NCI-H226 (cell line): ENCODE measurements around the gene PRDX1.
A peak's percentile ranks its signal among the peaks of the same experiment; 100 is the strongest.

Source experiments
- DNase-seq: peaks from one replicate; pipeline ENCODE4 v3.0.0-alpha.2; 2015

PRDX1 gene

DNA sequence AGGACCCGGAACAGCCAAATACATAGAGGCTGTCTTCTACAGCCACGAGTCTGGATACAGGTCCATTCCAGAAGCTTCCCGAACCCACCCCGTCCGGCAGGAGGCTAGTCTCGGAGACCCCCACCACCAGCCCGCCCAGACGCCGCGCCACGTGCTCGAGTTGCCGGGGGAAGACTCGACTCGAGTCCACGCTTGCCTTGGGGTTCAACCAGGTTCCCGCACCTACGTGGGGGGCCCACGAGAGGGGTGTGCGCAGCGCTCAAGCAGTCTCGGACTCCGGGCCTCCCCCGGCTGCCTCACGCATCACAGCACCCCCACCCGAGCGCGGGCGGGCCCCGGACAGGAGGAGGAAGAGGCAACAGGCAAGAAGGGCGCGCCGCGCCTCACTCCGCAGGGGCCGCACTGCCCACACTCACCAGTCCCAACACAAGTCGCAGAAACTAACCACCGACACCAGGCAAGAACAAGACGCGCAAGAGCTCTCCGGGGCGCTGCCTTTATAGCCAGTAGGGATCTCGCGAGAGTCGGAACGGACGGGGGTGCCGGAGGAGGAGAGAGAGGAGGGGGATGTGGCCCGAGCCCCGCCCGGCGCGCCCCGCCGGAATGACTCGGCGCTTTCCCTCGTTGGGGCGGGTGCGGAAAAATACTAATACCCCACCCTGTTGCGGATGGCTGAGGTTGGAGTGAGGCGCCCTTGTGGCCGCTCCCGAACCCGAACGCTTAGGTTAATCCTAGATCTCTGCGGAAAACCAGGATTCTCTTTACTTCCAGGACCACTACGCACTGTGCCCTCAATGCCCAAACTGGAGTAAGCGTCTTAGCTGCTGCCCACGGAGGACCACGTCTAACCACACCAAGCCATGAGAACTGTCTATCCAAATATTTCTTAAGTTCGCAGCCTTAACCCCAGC is at the start of gene PRDX1:
Gene PRDX1 (minus strand): TSS at position 472 of the 911 bp plus-strand sequence. CDS start 2,841 bp downstream, outside the sequence.
- DNase-seq, result peak; percentile 86

DNA sequence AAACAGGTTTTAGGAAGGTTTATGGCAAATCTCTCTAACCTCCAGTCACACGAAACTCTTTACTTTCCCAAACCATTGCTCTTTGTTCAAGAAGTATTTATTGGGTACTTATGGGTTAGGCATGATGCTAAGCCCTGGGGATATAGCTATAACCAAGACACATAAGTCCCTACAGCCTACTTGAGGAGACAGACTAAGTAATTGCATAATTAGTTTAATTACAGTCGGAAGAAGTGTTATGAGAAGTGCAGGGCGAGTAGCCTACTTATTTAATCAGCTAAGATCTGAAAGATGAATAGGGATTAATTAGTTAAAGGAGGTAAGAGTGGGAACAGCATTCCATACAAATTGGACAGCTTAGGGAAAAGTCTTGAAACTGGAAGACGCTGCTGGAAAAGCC is 48.9 kb upstream of the PRDX1 start:
- no peak for DNase-seq

DNA sequence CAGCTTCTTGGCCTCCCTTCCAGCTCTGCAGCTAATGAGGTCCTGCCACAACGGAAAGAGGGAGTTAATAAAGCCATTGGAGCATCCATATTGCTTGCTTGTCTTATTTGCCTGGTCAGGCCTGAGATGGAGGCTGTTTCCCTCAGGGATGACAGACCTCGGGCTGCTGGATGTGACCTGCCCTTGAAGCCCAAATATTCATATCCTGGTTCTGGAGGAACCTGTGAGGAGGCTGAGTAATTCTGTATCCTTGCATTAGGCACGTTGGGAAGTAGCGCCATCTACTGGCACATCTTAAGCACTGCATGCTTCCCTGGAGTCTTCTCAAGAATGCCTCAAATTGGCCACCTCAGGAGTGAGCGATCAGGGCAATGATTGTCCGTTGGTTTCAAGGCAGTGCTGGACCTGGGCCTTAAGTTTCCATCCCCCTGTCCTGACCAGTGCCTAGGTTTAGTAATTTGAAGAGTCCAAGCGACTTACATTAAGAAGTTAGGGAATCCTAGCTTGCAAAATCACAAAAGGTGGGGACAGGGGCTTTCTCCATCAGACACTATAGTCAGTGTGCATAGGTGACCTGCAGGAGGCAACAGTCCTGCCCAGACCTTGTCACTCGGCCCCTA is 48.4 kb upstream of the PRDX1 start:
- peak; percentile 31 for DNase-seq

DNA sequence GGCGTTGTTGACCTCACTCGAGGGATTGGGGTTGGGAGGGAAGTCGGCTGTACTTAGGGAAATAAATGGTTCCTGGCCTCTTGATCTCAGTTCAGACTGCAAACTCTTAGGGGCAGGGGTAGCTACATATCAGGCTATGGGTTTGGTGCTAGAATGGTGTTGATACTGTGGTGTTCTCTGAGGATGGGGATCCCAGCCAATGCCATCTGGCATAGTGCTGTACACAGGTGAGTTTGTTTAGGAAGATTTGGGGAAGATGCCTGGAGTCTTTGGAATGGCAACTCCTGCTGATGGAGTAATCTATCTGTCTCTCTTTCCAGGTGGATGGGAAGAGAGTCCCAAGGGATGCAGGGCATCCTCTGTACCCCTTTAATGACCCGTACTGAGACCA is 47.9 kb upstream of the PRDX1 start:
- DNase-seq, result no peak

DNA sequence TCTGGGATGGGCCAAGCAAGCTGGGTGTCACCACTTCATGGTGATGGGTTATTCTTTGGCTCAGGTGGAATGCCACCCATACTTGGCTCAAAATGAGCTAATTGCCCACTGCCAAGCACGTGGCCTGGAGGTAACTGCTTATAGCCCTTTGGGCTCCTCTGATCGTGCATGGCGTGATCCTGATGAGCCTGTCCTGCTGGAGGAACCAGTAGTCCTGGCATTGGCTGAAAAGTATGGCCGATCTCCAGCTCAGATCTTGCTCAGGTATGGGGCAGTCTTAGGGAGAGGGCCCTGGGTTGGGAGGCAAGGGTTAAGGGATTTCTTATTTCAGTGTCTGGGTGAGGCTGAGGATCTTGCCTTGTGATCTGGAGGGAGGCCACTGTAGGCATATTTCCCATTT is 46.7 kb upstream of the PRDX1 start:
- DNase-seq, result no peak

DNA sequence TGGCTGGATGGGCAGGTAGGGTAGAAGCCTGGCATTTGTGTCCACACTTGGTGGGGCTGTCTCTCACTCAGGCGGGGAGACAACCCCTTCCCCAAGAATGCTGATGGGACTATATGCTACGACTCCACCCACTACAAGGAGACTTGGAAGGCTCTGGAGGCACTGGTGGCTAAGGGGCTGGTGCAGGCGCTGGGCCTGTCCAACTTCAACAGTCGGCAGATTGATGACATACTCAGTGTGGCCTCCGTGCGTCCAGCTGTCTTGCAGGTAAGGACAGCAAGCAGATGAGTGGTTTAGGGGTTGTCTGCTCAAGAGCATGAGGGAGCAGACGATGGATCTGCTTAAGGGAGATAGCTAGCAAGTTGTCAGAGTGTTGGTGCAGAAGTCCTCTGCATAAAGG is 46.2 kb upstream of the PRDX1 start:
- no peak for DNase-seq

DNA sequence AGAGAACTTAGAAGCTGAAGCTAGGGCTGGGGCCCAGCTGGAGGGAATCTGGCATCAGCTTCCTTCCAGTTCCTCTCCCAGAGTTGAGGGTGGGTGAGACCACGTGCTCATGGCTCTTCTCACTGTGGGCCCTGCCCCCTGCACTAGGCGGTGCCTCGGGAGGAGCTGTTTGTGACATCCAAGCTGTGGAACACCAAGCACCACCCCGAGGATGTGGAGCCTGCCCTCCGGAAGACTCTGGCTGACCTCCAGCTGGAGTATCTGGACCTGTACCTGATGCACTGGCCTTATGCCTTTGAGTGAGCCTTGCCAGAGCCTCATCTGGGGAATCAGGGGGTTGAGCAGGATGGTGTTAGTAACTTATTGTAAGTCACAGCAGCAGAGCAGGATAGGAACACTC is 45.0 kb upstream of the PRDX1 start:
- DNase-seq, result no peak

DNA sequence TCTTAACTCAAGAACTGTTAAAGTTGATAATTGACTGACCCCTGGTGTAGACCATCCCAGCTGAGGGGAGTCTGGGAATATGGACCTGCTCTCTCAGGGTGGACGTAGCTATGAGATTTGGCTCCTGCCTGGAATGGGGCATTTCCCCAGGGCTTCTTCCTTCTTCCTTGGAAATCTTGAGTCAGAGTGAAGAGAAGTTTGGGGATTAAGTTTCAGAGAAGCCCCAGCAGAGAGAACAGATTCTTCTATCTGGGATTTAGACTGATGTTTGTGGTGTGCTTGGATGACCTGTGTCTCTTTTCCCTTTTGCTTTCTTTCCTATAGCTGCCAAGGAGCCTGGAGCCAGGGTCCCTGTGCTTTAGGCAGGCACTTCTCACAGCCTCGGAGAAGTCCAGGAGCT is 42.2 kb upstream of the PRDX1 start:
- no peak for DNase-seq

DNA sequence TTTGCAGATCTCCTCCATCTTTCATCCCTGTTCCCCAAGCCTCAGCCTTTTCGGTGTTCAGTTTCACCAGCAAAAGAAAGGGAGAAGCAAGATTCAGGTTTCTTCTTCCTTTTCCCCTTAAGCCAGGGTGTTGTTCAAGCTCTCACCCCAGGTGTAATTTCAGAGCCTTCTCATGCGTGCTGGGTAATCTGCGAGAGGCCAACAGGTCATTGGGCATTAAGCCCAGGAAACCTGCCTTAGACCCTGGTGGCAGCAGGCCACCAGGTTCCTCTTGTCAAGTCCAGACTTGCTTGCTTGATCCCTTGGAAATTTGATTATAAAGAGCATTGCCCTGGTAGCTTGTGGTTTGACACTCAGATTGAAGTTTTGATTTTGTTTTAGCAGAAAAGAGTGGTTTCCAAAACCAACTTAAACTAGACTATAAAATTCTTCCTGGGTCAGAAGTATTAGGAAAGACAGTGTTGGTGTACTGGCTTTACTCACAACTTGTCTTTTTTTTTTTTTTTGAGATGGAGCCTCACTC is 35.8 kb upstream of the PRDX1 start:
- no peak for DNase-seq

DNA sequence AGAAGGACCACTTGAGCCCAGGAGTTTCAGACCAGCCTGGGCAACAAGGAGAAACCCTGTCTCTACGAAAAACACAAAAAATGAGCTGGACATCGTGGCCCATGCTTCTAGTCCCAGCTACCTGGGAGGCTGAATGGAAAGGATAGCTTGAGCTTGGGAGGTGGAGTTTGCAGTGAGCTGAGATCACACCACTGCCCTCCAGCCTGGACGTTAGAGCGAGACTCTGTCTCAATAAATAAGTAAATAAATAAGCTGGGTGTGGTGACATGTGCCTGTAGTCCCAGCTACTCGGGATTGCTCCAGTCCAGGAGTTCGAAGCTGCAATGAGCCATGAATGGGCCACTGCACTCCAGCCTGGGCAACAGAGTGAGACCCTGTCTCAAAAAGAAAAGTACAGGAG is 32.5 kb upstream of the PRDX1 start:
- DNase-seq, result no peak

DNA sequence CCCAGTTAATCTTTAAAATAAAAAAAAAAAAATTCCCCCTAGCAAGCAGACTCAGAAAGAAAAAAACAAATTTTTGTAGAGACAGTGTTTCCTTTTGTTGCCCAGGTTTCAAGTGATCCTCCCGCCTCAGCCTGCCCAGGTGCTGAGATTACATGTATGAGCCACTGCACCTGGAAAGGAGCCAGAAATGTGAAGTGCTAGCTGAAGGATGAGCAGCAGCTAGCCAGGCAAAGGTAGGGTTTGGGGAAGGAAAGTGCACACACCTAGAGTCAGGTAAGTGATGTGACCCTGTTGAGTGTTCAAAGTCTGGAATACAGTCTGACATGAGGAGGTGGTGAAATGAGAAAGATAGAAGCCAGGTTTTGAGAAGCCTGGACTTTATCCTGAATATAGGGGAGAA is 30.6 kb upstream of the PRDX1 start:
- DNase-seq, result no peak

DNA sequence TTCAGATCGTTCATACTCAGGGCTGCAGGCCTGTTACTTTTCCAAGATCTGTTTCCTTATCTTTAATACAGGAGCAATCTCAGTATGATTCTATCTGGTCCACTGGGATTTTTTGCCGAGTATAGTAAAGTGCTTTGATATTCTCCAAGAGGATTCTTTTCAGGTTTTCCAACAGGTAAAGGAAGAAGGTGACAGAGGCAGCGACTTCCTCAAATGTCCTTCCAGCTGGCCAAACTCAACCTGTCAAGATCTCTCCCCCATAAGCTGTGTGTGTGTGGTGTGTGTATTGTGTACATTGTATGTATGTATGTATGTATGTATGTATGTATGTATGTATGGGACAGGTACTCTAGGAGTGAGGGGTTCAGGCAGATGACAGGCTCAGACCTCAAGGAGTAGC is 30.0 kb upstream of the PRDX1 start:
- no peak for DNase-seq

DNA sequence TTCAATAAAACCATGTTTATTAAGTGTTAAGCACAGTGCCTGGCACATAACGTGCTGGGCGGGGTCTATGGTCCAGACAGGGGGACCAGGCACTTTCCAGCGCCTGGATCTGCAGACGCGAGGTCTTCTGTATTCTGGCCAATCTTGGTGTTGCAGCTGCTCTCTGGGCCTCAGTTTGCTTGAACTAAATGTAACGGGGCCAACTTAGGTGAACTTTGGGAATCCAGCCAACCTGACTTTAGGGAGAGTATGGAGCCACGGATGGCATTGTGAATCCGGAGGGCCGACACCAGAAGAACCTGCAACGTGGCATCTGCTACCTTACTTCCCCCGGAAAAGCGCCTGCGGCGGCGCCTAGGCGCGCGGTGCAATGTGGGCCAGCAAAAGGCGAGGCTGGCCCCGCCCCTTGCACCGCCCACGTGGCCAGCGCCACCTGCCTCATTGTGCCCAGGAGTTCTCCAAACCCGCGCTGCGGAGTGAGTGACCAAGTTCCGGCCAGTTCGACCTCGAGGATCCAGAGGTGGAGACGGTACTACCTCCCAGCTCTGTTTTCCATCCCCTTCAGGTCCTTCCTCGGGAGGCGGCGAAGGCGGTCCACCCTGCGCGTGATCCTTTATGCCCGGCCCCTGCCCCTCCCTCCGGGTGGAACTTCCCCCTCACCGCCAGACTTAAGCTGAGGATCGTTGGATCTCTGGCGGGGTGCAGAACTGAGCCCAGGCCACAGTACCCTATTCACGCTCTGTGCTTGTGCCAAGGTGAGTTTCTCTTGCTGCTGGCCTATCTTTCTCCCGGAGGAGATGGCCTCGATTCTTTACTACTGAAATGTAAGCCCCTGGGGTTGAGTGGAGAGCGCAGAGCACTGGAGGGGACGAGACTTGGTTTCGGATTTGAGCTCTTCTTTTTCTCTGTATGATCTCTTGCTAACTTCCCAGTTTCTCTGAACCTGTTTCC is 29.0 kb upstream of the PRDX1 start, which contains the start of gene AKR1A1:
Gene AKR1A1 (plus strand): TSS at position 426 of the 951 bp plus-strand sequence. CDS start 10,969 bp downstream, outside the sequence.
- peak; percentile 89 for DNase-seq

DNA sequence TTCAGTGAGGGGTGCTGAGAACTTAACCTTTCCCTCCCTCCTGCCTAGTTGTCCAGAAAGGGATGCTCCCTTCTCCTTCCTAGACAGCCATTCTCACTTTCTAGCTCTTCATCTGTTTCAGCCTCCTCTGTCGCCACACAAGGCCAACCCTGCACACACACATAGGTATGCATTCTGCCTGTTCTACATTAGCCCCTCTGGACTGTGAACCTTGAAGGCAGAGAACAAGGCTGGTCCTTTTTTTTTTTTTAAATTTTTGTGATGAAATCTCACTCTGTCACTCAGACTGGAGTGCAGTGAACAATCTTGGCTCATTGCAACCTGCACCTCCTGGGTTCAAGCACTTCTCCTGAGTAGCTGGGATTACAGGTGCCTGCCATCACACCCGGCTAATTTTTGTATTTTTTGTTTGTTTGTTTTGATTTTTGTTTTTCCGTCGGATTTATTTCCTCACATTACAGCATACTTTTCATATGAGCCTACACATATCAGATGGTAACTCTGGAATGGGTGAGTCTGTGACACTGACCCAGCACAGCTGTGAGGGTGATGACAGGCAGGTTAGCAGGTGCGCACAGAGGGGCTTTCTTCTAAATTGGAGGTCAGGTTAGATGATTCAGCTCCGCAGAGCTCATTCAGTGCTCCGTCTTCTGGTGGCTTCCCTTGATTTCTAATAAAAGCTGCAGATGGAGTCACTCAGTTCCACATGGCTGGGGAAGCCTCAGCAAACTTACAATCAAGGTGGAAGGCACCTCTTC is 24.0 kb upstream of the PRDX1 start:
- DNase-seq, result no peak

DNA sequence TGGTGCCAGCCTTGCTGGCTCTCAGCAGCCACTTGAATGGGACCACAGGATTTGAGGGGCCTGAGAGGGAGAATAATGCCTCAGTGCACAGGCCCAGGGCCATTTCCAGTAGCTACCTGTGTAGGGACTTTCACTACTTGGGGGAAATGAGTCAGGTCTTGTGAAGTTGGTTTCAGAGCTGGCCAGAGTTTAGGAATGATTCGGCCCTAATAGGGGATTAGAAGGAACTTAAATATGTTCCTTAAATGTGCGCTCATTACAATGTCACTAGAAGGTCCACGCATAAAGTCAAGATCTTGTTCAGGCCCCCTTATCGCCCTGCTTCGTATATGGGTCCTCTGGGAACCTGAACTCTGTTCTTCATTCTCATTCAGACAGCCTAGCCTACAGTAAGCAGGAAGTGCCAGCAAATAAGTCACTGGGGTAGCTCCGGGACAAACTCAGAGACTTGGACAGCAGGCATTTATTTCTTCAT is 23.4 kb upstream of the PRDX1 start:
- DNase-seq, result no peak

DNA sequence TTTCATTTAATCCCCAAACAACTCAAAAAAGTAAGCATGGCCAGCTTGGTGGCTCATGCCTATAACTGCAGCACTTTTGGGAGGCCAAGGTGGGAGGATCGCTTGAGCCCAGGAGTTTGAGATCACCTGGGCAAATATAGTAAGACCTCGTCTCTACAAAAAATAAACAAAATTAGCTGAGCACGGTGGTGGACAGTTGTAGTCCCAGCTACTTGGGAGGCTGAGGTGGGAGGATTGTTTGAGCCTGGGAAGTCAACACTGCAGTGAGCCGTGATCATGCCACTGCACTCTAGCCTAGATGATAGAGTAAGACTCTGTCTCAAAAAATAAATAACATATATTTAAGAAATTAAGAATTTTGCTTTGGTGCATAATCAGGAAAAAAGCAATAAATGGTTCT is 22.8 kb upstream of the PRDX1 start:
- DNase-seq, result no peak

DNA sequence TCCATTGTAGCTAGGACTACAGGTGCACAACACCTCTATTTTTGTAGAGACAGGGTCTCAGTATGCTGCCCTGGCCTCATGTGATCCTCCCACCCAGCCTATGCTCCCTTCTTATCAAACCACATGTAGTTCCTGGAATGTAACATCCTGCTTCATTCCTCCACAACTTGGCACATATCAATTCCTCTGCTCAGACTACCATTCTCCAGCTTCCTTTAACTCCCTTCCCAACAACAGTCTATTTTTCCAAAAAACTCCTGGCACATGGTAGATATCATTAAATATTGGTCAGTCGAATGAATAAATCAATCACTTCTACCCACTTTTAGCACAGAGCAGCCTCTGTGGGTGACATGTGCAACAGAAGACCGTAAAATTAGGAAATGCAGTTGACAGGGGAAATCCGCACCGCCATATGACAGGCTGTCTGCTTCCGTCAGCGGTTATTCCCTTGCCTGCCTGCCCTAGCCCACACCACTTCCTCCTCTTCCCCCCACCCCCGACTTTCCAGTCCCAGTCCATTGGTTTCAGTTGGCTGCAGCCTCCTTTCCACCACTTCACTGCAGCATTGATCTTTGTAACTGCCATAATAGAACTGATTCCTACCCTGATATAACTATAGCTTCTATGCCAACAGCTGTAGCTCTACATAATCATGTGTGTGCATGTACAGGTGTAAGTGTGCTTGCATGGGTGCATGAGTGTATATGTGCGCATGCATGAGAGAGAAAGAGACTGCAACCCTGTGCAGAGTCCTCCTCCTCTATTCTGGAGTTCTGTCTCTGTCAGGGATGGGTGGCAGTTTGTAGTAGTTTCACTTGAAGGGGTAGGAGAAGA is 22.1 kb upstream of the PRDX1 start:
- peak; percentile 66 for DNase-seq

DNA sequence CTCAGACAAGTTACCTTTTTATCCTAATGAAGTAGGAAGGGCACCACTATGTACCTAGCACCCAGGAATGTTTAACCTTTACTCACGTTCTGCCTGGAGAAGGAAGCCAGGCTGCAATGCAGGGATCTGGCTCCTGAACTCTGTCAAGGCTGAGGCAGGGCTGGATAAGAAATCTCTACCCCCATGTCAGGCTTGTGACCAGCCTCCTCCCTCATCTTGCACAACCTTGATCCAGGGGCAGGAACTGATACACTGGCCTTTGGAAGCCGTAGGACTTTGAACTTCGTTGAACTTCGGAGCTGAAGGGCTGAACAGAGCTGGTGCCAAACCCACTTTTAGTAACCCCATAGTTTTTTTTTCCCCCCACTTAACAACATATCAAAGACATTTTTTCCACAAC is 20.9 kb upstream of the PRDX1 start:
- DNase-seq, result peak; percentile 39

DNA sequence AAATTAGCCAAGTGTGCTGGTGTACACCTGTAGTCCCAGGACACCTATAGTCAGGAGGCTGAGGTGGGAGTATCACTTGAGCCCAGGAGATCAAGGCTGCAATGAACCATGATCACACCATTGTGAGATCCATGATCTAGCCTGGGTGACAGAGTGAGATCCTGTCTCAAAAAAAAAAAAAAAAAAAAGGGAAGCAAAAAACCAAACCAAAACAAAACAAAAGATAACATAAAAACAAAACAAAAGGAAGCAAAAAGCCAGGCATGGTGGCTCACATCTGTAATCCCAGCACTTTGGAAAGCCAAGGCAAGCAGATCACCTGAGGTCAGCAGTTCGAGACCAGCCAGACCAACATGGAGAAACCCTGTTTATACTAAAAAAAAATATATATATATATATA is 19.5 kb upstream of the PRDX1 start:
- no peak for DNase-seq

DNA sequence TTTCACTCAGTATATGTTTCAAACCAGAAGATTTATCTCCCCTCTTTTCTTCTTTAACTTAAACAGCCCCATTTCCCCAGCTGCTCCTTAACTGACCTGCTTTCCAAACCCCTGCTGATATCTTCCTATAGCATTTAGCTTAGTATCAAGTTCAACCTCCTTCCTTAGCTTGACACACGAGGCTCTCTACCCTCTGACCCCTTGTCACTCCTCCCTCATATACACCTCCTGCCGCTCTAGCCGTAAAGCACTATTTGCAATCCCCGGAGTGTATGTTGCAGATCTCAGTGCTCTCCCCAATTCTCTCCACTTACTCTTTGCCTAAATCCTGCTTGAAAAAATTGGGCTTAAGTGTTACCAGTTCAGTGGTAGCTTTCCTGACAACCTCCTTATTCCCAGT is 15.2 kb upstream of the PRDX1 start:
- no peak for DNase-seq
